ENCODE data around the gene C6orf136.

C6orf136 gene

DNA sequence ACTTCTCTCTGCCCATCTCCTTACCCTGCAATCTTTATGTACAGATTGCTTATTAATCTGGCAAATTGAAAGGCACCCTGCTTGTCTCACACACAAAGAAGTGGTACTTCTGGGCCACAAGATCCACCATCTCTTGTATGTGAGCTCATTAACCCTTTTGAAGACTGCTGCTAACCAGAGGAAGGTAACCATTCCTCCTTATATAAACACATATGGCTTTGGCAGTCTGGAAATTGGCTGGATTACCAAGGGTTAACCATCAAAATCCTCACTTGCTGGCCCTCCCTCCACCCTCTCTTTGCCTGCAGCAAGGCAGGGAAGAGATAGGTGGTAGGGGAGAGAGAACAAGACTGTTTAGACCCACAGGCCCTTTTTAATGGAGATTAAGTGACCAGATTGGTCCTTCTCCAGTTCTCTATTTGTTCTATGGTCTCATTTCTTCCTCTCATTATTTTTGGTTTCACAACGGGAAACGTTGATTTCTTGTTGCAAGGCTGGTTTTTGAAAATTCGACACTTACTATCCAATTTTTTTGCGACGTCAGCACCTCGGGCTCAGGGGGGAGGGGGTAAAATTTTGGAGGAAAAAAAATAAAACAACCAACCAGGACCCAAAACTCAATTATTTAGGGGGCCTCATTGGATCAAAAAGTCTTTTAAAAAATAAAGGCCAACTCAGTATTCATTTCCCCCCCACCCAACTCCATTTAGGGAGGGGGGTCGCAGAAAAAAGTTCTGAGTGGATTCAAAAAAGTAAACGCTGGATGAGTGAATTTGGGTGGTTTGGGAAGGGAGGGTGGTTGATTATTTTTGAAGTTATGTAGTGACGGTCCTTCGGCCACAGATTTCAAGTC lies 30.7 kb upstream of the C6orf136 start:
- peak; percentile 50 for DNase-seq (ENCODE audit: low spot score)

DNA sequence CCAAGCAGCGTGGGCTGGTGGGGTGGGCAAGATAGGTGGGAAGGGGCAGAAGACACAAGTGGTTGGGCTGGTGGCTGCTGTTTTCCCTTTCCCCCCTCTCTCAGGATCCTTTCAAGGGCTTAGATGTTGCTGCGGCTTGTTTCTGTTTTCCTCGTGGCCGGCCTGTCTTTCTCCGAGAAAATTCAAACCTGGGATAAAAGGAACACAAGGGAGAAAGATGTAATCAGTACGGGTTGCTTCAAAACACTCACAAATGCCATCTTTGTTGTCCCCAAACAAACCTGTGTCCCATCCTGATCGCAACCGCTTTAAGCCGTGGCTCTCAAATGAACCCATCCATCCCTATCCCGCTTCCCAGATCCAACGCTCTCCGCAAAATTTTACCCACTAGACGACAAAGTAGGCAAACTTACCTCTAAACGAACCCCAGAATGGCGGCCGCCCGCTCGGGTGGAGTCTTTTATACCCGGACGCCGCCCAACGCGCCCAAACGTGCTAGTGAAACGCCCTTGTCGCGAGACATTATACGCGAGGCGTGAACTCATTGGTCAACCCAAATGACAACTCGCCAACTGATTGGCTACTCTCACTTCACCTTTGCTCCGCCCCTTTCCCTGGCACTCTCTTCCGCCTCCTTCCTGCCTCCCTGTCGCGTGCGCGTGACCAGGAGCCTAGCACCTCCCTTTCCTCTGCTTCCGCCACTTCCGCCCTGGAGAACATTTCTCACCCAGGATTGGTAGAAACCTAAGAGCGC lies 29.9 kb upstream of the C6orf136 start, which contains the start of gene PPP1R10:
TSS of gene PPP1R10 (minus strand) at position 433 of the 754 bp plus-strand sequence. CDS start 7,299 bp downstream, outside the sequence.
- peak; percentile 99 for DNase-seq (ENCODE audit: low spot score)

DNA sequence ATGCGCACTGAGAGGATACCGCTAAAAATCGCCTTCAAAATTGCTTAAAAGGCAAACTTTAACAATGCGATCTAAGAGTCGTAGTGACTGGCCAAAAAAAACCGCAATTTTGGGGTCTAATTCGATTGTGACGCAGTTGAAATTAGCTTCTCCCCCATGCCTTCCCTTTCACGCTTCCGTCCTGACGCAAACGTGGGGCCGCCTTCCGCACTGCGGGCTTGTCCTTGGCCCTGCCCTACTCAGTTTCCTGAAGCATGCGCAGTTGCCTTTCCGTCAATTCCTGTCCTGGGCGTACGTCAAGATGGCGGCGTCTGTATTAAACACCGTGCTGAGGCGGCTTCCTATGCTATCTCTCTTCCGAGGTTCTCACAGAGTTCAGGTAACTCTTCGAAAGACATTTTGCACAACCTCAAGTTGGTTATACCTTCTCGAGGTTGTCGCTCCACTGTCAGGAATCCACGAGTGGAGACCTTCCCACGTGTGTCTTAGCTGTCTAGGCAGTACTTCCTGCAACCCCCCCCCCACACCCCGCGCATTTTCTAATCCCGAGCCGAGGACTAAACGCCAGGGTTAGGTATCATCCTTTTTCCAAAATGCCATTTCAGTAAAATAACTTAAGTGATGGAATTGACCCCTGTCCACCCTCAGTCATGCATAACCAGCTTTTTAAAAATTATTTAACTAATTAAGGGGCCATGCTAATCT lies 29.2 kb upstream of the C6orf136 start, which contains the start of gene MRPS18B:
TSS of gene MRPS18B (plus strand) at position 276 of the 705 bp plus-strand sequence. CDS start at position 302, 26 bp downstream.
- peak; percentile 95 for DNase-seq (ENCODE audit: low spot score)

DNA sequence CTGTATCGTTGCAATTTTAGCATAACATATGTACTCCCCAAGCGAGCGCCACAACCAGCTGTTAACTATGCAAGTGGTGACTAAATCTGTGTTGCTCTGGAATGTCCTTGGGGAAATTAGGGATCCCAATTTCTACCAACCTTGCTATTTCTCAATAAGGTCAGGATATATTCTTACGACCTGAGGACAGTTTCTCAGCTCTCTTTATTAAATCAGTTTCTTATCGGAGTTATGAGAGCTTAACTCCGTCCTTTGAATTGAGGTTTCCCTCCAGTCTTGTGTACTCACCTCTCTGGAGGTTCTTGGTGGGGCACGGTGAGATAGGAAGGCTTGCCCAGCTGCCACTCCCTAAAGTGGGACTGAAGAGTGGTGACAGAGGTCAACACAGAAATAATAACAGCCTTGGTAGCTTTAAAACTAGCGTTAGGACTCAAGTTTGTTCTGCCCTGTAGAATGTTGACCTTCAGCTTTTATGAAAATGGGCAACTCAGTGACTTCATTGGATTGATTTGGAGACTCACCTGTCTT lies 28.6 kb upstream of the C6orf136 start:
- DNase-seq (ENCODE audit: low spot score), result no peak

DNA sequence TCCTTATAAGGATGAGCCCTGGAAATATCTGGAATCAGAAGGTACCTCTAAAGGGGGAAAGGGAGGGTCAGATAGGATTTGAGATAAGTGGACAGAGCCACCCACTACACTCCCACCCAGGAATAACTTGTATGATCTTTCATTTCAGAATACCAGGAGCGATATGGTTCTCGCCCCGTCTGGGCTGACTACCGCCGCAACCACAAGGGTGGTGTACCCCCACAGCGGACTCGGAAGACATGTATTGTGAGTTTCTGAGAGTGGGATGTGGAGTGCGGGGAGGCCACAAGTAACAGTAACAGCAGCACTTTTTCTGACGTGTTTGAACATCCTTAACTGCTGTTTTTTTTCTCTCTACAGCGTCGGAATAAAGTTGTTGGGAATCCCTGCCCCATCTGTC lies 27.4 kb upstream of the C6orf136 start:
- DNase-seq (ENCODE audit: low spot score), result no peak

DNA sequence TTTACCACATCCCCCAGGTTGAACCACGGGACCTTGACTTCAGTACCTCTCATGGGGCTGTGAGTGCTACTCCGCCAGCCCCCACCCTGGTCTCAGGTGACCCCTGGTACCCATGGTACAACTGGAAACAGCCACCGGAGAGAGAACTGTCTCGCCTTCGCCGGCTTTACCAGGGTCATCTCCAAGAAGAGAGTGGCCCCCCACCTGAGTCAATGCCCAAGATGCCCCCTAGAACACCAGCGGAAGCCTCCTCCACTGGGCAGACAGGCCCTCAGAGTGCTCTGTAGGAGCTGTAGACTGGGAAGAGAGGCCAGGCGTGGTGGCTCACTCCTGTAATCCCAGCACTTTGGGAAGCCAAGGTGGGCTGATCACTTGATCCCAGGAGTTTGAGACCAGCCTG lies 21.4 kb upstream of the C6orf136 start:
- DNase-seq (ENCODE audit: low spot score), result no peak

DNA sequence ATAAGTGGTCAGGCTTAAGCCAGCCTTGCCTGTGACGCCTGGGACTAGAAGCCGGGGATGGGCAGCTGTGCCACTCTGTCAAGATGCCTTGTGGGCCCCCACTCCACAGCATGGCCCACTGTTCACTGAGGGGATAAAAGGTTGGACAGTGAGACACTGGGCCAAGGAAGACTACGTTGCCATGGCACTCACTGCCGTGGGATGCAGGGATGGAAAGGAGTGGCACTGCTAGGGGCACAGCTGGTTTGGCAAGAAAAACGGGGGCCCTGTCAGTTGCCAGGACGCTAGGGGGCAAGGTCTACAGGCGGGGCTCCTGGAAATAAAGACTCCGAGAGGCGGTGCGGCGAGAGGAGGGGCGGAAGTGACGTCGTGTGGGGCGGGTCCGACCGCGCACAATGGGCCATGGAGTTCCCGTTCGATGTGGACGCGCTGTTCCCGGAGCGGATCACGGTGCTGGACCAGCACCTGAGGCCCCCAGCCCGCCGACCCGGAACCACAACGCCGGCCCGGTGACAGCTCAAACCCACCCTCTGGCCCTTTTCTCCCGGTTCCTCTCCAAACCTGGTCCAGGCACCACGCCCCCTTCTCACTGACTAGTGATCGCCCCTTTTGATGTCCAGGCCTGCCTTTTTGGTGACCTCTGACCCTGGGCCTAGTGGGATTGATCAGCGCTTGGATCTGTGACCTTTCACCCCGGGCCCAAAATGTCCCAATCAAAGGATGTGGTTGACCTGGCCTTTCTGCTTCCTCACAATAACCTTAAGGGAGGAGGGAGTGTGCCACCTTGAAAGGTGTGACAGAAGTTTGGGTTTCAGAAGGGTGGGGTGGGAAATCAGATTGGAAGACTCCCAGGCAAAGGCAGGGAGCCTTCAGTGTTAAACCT lies 20.2 kb upstream of the C6orf136 start, which contains the start of gene ATAT1:
TSS of gene ATAT1 (plus strand) at position 391 of the 883 bp plus-strand sequence.
- DNase-seq (ENCODE audit: low spot score), result peak; percentile 71

DNA sequence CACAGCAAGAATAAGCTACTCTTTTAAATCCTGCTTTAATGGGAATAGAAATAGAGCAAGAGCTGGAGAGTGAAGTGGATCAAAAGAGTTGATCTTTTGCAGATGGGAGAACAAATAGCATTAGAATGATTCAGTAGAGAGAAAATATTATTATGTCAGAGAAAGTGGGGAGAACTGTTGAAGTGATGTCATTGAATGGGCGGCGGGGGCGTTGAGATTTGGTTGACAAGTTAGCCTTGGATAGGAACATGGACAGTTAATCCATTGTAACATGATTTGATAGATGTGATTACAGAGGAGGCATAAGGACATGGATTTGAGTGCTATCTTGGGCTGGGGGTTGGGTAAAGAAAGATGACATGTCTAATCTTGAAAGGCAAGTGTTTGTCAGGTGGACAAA lies 11.1 kb upstream of the C6orf136 start:
- no peak for DNase-seq (ENCODE audit: low spot score)

DNA sequence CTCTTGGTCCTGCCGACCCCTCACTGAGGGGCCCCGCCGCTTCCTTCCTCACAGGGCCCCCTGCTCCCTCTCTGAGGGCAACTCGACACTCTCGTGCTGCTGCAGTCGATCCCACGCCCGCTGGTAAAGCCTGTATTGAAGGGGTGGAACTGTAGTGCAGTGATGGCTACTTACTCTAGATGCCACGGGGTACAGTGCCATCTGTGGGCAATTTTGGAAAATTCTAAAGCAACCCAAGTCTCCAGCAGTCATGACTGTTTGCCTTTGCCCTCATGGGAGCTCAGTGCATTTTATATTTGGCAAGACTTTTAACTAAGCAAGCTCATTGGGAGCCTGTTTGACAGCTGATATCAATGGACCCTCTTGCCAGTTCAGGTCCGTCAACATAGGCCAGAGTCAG lies 6.5 kb upstream of the C6orf136 start:
- no peak for DNase-seq (ENCODE audit: low spot score)

DNA sequence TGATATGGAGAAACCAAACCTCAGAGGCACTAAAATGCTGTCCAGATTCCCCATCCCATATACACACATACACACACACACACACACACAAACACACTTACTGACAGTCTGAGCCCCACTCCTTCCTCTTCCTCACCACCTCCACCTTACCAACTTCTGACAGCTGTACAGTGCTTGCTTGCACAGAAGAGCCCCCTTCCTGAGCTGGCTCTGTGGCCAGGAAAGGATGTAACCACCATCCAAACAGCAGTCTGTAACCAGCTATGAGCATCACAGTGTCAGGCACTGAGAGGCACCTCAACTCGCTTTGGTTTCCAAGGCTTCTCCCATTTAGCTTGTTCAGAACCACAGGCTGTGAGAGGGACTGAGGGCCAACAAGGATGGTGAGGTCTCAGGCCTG lies 5.9 kb upstream of the C6orf136 start:
- DNase-seq (ENCODE audit: low spot score), result no peak

DNA sequence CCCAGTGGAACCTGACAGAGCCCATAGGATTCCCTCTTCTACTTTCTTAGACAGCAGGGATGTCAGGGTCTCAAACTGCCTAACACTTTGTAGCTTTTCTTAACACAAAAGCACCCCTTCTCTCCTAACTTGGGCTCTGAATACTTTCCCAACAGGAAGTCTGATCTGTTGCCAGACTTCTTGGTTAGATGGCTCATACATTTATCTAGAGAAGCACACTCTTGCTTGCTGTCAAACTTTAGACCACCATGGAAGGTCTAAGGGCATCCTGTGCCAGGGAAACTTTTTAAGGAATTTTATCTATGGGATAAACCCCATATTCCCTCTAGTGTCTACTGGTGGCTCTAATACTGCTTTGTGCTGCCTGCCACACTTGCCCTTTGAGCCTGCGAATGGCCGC lies 3.3 kb upstream of the C6orf136 start:
- no peak for DNase-seq (ENCODE audit: low spot score)

DNA sequence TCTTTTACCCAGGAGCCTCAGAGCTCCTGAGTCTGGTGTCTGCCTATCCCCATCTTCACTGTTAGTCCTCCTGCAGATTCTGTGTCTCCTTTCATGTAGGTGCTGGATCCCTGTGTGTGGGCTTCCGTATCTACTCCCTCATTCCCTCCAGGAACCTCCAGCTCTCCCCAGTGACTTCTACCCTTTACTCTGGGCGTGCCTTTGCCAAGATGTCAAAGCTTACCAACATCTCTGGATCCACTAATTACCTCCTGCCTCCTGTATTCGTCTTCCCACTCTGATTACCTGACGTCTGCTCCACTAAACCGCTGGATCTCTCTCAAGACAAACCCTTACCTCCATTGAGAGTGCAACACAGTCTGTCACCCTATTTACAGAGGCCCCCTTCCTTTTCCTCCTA lies 2.2 kb upstream of the C6orf136 start:
- DNase-seq (ENCODE audit: low spot score), result no peak

DNA sequence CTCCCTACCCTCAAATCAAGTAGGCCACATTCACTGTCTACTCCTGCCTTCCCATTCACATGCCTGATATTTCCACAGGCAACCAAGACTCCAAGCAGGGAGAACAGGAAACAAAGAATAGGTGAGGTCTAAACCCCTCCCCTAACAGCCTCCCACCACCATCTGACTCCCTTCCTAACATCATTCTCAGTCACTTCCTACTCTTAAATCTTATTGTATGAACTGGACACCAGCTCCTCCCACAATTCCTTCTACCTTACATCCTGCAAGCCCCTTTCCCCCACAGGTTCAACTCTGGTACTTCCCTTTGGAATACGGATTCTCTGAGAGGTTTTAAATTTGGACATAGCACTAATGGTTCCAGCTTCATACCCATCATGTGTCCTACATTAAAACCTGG lies 944 bp upstream of the C6orf136 start:
- no peak for DNase-seq (ENCODE audit: low spot score)

DNA sequence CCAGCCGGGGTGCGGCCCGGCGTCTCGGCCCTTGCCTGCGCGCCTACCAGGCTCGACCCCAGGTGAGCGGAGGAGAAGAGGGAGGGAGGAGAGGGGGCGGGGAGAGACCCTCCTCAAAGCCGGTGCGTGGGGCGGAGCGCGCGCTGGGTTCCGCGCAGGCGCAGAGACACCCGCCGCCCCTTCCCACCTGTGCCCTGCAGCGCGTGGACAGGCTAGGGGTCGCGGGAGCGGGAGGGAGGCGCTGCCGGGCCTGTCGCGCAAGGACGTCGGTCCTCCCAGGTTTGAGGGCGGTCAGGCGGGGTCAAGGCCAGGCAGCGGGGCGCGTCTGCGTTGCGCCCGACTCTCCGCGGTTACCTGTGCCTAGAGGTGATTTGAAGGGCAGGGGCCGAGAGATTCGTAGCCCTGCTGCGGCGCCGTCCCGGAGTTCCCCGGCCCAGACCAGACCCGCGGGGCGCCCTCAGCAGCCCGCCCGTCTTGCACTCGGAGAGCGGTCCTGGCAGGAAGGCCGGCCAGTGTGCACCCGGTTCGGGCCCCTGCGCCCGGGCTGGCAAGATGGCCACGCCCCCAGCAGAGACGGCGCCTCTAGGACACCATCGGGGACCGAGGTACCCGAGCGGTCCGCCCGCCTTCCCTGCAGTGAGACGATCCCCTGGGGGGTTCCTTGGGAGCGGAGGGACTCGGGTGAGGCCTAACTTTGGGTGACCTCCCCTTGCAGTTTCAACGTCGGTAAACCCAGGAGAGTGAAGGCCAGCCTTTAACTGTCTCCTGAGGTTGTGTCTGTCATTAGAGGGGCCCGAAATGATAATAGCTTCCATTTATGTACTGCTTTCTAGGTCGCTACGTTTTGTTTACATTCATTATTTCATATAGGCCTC lies 546 bp downstream of the C6orf136 start:
- DNase-seq (ENCODE audit: low spot score), result peak; percentile 64

DNA sequence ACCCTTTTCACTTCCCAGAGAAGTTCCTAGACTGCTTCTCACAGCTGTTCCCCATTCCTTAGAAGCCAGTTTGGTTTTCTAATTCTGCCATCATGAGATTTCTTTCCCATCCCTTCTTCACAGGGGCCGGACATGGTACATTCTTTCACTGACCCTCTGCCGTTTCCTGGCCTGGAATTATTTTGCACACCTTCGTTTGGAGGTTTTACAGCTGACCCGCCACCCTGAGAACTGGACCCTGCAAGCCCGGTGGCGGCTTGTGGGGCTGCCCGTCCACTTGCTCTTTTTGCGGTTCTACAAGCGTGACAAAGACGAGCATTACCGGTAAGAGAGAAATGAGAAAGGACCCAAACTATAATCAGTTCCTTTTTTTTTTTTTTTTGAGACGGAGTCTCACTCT lies 4.2 kb downstream of the C6orf136 start:
- DNase-seq (ENCODE audit: low spot score), result no peak

DNA sequence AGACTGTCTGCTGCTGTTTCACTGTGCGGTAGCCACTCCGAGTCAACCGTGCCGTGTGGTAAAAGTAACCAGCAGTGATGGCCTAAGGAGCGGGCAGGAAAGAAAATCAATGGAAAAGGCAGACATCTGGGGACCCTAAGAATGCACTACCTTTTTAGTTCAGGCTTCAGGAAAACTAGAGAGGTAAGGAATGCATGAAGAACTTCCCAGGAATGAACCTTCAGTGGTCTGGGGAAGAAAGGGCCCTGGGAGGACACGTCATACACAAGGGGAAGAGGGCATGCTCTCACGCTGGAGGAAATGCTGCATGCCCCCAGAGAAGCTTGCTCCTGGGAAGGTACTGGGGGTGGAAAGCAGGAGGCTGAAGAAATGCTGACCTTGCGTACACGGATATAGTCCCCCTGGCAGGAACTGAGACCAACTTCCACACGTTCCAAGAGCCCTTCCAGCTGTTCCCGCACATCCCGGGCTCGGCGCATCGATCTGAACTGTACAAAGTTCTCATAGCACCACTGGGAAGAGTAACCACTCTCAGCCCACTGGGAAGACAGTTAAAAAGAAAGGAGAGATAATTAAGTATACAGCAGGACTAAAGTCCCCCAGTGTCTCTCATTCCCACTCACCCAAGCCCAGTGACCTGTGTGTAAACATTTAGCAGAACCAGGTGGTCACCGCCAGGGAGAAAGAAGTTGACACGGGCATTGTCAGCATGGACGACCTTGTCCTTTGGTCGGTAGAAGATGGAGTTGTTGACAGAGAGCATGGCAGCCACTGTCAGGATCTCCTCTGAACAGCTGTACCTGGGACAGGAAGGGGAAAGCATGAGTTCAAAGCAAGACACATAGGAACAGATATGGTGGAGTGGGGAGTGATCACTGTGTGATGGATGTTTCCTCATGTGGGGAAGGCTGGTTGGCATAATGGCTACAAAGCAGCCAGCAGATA lies 8.1 kb downstream of the C6orf136 start:
- no peak for DNase-seq (ENCODE audit: low spot score)

DNA sequence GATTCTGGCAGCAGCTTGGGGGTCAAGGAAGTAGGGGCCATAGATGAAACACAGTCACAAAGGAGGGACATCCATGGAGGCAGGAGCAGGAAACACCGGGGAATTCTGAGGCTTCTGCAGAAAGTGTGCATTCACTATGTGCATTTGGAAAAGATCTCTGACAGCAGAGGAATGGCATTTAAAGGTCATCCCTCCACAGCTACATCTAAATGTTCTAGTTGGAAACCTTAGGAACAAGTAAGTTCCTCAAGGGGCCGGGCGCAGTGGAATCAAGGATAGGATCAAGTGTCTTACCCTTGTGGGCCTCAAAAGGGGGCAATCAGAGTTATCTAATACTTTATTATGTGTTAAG lies 8.8 kb downstream of the C6orf136 start:
- no peak for DNase-seq (ENCODE audit: low spot score)

DNA sequence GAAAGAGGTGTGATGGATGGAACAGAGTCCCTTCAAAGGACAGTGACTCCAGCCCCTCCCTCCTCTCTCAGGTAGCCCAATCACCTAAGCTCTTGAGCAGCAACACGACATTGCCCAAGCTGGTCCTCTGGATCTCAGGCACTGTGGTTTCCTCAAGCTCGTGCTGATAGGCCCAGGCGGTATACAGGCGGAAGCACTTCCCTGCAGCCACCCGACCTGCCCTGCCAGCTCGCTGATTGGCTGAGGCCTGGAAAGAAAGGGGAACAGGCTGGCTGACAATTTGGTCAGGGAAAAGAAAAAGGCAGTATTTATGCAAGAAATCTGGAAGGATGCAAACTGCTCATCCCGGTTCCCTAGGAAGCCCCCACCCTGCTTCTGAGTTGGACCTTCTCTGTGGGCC lies 9.6 kb downstream of the C6orf136 start:
- DNase-seq (ENCODE audit: low spot score), result no peak

DNA sequence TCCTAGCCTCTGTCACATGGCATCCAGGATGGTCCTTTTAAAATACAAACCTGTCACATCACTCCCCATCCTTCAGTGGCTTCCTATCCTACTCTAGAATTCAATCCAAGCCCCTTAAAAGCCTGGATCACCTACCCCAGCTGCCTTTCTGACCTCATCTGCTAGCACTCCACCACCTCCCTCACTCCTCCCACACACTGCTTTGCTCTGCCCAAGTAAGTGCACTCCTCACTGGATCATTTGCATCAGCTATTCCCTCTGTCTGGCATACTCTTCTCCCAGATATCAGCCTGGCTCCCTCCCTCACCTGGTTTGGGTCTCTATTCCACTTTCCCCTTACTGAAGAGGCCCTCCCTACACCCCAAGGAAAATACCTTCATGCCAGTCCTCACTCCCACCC lies 10.5 kb downstream of the C6orf136 start:
- no peak for DNase-seq (ENCODE audit: low spot score)

Data from SW480 (cell line).